ENCODE measurements around the gene ABL2.

Gene ABL2

GRCh38 chr1:179082999-179083335, 146.5 kb downstream of the ABL2 start:
- TF ChIP-seq GATA3 (IDR thresholded peaks at IDR 0.05; ENCODE audit: low read depth, low read length) (no peak), GATA2 (IDR thresholded peaks at IDR 0.05; ENCODE audit: low read depth, low read length) (no peak; the same call in 1 of the 2 replicates)

- TF ChIP-seq GATA3 (IDR thresholded peaks at IDR 0.05; ENCODE audit: low read depth, low read length): no peak
- TF ChIP-seq GATA2 (IDR thresholded peaks at IDR 0.05; ENCODE audit: low read depth, low read length): no peak; the same call in 1 of the 2 replicates
Observed at GRCh38 chr1:179082333-179082998, 147.0 kb downstream of the ABL2 start.

GRCh38 chr1:179081687-179082332, 147.7 kb downstream of the ABL2 start, which contains the start of gene TOR3A:
Gene TOR3A, plus strand, starts transcription at chr1:179082070. Its CDS starts 59 bp downstream, at chr1:179082129.
- TF ChIP-seq GATA2 (IDR thresholded peaks at IDR 0.05; ENCODE audit: low read depth, low read length): no peak
- TF ChIP-seq GATA3 (IDR thresholded peaks at IDR 0.05; ENCODE audit: low read depth, low read length): no peak

- TF ChIP-seq GATA2 (IDR thresholded peaks at IDR 0.05; ENCODE audit: low read depth, low read length) (no peak), GATA3 (IDR thresholded peaks at IDR 0.05; ENCODE audit: low read depth, low read length) (no peak)
Observed at GRCh38 chr1:179080866-179081686, 148.4 kb downstream of the ABL2 start.

GRCh38 chr1:179079113-179079761, 150.2 kb downstream of the ABL2 start:
- TF ChIP-seq GATA3 (IDR thresholded peaks at IDR 0.05; ENCODE audit: low read depth, low read length) (no peak), GATA2 (IDR thresholded peaks at IDR 0.05; ENCODE audit: low read depth, low read length) (no peak)

GRCh38 chr1:179077396-179077795, 152.1 kb downstream of the ABL2 start:
- no peak for TF ChIP-seq GATA3 (IDR thresholded peaks at IDR 0.05; ENCODE audit: low read depth, low read length)
- TF ChIP-seq GATA2 (IDR thresholded peaks at IDR 0.05; ENCODE audit: low read depth, low read length): no peak

- TF ChIP-seq GATA3 (IDR thresholded peaks at IDR 0.05; ENCODE audit: low read depth, low read length): no peak
- no peak for TF ChIP-seq GATA2 (IDR thresholded peaks at IDR 0.05; ENCODE audit: low read depth, low read length)
Observed at GRCh38 chr1:179066471-179066870, 163.0 kb downstream of the ABL2 start.

GRCh38 chr1:179061360-179062282, 167.9 kb downstream of the ABL2 start:
- TF ChIP-seq GATA3 (IDR thresholded peaks at IDR 0.05; ENCODE audit: low read depth, low read length): no peak
- TF ChIP-seq GATA2 (IDR thresholded peaks at IDR 0.05; ENCODE audit: low read depth, low read length): no peak

- no peak for TF ChIP-seq GATA3 (IDR thresholded peaks at IDR 0.05; ENCODE audit: low read depth, low read length)
- no peak for TF ChIP-seq GATA2 (IDR thresholded peaks at IDR 0.05; ENCODE audit: low read depth, low read length)
Observed at GRCh38 chr1:179058487-179059483, 170.7 kb downstream of the ABL2 start.

GRCh38 chr1:179055937-179056336, 173.5 kb downstream of the ABL2 start:
- TF ChIP-seq GATA3 (IDR thresholded peaks at IDR 0.05; ENCODE audit: low read depth, low read length) (no peak), GATA2 (IDR thresholded peaks at IDR 0.05; ENCODE audit: low read depth, low read length) (no peak)

- TF ChIP-seq GATA2 (IDR thresholded peaks at IDR 0.05; ENCODE audit: low read depth, low read length): no peak
- TF ChIP-seq GATA3 (IDR thresholded peaks at IDR 0.05; ENCODE audit: low read depth, low read length): no peak
Observed at GRCh38 chr1:179053486-179053885, 176.0 kb downstream of the ABL2 start.

GRCh38 chr1:179052776-179053175, 176.7 kb downstream of the ABL2 start:
- no peak for TF ChIP-seq GATA3 (IDR thresholded peaks at IDR 0.05; ENCODE audit: low read depth, low read length)
- TF ChIP-seq GATA2 (IDR thresholded peaks at IDR 0.05; ENCODE audit: low read depth, low read length): no peak

Data from SH-SY5Y (cell line).